Astrocyte (in vitro differentiated cells and primary cell): ENCODE data around the gene LGALSL. TPM values are rescaled to one million over a fixed set of nuclear protein-coding genes. Genes with fewer than 3 reads are reported as not detected.

Source experiments
- DNase-seq: peaks from one replicate; pipeline ENCODE4 v3.0.0-alpha.2; 2010; ENCODE audit warnings: low read depth
- FAIRE-seq: peaks from 2 replicates; lab custom pipeline; 2011; peaks lifted over from hg19 to GRCh38; lab: Jason Lieb, UNC
- H2AFZ ChIP-seq: 2 replicates; pipeline ENCODE4 v1.6.0; 2012; ENCODE audit warnings: low read depth, low read length, inconsistent platforms
- H3K27ac ChIP-seq: 2 replicates; pipeline ENCODE4 v1.5.1; 2011; ENCODE audit warnings: low read depth, low read length, inconsistent platforms
- H3K27me3 ChIP-seq: 2 replicates; pipeline ENCODE4 v1.6.0; 2011; ENCODE audit warnings: low read length, inconsistent platforms; ENCODE audit not compliant: insufficient read depth
- H3K36me3 ChIP-seq: 2 replicates; pipeline ENCODE4 v1.5.1; 2011; ENCODE audit warnings: low read length, inconsistent platforms; ENCODE audit not compliant: insufficient read depth
- H3K4me1 ChIP-seq: 2 replicates; pipeline ENCODE4 v1.5.1; 2011; ENCODE audit warnings: low read length, inconsistent platforms; ENCODE audit not compliant: insufficient read depth
- H3K4me2 ChIP-seq: 2 replicates; pipeline ENCODE4 v1.6.0; 2012; ENCODE audit warnings: low read length, inconsistent platforms
- H3K4me3 ChIP-seq: 2 replicates; pipeline ENCODE4 v1.5.1; 2011; ENCODE audit warnings: low read depth, mild to moderate bottlenecking, low read length, inconsistent platforms; ENCODE audit not compliant: insufficient read depth
- H3K79me2 ChIP-seq: 2 replicates; pipeline ENCODE4 v1.6.0; 2012; ENCODE audit warnings: mild to moderate bottlenecking, low read length, inconsistent platforms; ENCODE audit not compliant: insufficient read depth
- H3K9ac ChIP-seq: 2 replicates; pipeline ENCODE4 v1.6.0; 2012; ENCODE audit warnings: mild to moderate bottlenecking, low read length, inconsistent platforms
- H3K9me3 ChIP-seq: 2 replicates; pipeline ENCODE4 v1.5.1; 2012; ENCODE audit warnings: low read depth, mild to moderate bottlenecking, low read length, inconsistent platforms; ENCODE audit not compliant: insufficient read depth
- H4K20me1 ChIP-seq: 2 replicates; pipeline ENCODE4 v1.6.0; 2012; ENCODE audit warnings: low read length, inconsistent platforms; ENCODE audit not compliant: insufficient read depth
- H3K27ac Mint-ChIP-seq: one replicate; pipeline ENCODE4 v1.8.0; 2021; ENCODE audit warnings: mild to moderate bottlenecking, mixed read lengths; ENCODE audit not compliant: unreplicated experiment
- H3K27me3 Mint-ChIP-seq: one replicate; pipeline ENCODE4 v1.8.0; 2021; ENCODE audit warnings: low read depth, mixed read lengths; ENCODE audit not compliant: unreplicated experiment
- H3K36me3 Mint-ChIP-seq: one replicate; pipeline ENCODE4 v1.8.0; 2021; ENCODE audit warnings: low read depth, mixed read lengths; ENCODE audit not compliant: unreplicated experiment
- H3K4me1 Mint-ChIP-seq: one replicate; pipeline ENCODE4 v1.8.0; 2021; ENCODE audit warnings: low read depth, mixed read lengths; ENCODE audit not compliant: unreplicated experiment
- H3K4me3 Mint-ChIP-seq: one replicate; pipeline ENCODE4 v1.8.0; 2021; ENCODE audit warnings: mild to moderate bottlenecking, moderate library complexity, mixed read lengths; ENCODE audit not compliant: unreplicated experiment
- H3K9me3 Mint-ChIP-seq: one replicate; pipeline ENCODE4 v1.8.0; 2021; ENCODE audit warnings: mild to moderate bottlenecking, mixed read lengths; ENCODE audit not compliant: unreplicated experiment
- CTCF ChIP-seq: IDR thresholded peaks from 2 replicates; pipeline ENCODE4 v1.5.1; 2011; ENCODE audit warnings: low read depth, mild to moderate bottlenecking, inconsistent platforms, low read length, moderate library complexity; ENCODE audit not compliant: insufficient read depth
- EZH2 ChIP-seq: IDR thresholded peaks from 2 replicates; pipeline ENCODE4 v1.6.1; 2012; ENCODE audit warnings: mild to moderate bottlenecking, low read length, inconsistent platforms; ENCODE audit not compliant: insufficient read depth
- total RNA-seq: library from RNA; stranded (reverse); gene quantifications from 2 replicates; pipeline ENCODE4 v1.2.1, GENCODE V29; 2021

Gene LGALSL
- total RNA-seq, 1 donor from 2014 or later = 14.0 TPM

DNA sequence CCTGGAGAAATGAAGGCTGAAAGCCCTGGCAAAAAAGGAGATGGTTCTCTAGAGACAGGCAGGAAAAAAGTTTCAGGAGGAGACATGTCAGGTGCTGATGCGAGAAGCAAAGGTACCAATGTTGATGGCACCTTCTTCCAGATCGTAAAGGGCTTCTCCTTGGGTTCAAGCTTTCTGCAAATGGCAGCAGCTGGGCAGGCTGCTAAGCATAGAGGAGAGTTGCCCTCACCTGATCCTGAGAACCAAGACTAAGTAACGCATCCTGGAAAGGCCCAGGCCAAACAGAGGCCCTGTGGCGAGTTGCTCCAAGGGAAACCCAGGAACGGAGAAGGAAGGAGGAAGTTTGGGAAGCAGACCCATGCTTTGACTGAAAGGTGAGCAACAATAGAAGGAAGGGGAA lies 46.6 kb downstream of the LGALSL start:
- H3K36me3 ChIP-seq = no peaks in the 10 kb centered on the region
- H3K9ac ChIP-seq = no peak overlapping the region
- no peaks in the 10 kb centered on the region for H3K4me1 ChIP-seq
- Mint-ChIP-seq H3K27me3 (peaks cover 36% of the 10 kb centered on the region), H3K9me3 (no peaks in the 10 kb centered on the region), H3K36me3 (no peaks in the 10 kb centered on the region), H3K4me1 (no peaks in the 10 kb centered on the region), H3K4me3 (no peak overlapping the region), H3K27ac (no peak overlapping the region)
- H2AFZ ChIP-seq = no peak overlapping the region
- no peak overlapping the region for H3K4me3 ChIP-seq
- H3K4me2 ChIP-seq = no peak overlapping the region
- no peaks in the 10 kb centered on the region for H4K20me1 ChIP-seq
- H3K27me3 ChIP-seq = peaks cover 48% of the 10 kb centered on the region
- TF ChIP-seq CTCF (no peak), EZH2 (no peak)
- H3K9me3 ChIP-seq = no peaks in the 10 kb centered on the region
- no peaks in the 10 kb centered on the region for H3K79me2 ChIP-seq
- FAIRE-seq (no peak), DNase-seq (no peak)
- no peak overlapping the region for H3K27ac ChIP-seq

DNA sequence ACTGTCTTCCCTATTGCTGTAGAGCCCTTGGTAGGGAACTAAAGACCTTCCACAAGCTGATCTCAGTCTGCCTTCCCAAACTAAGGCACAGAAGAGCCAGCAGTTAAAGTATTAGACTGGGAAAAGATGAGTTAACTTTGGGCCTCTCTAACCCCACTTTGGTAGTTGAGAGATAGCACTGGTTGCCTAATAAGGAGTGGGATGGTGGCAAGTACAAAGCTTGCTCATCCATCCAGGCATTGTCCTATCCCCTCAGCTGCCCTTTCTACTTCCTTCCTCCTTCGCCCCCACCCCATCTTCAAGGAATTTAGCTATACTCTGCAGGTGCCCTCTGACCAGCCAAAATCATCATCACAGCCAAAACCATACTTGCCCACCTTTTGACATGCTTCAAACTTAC lies 48.0 kb downstream of the LGALSL start:
- Mint-ChIP-seq H3K27ac (no peak overlapping the region), H3K4me1 (no peaks in the 10 kb centered on the region), H3K9me3 (no peaks in the 10 kb centered on the region), H3K27me3 (peaks cover 34% of the 10 kb centered on the region), H3K36me3 (no peaks in the 10 kb centered on the region), H3K4me3 (no peak overlapping the region)
- Histone ChIP-seq H3K27ac (no peak overlapping the region), H4K20me1 (no peaks in the 10 kb centered on the region), H3K4me3 (no peak overlapping the region), H3K9me3 (no peaks in the 10 kb centered on the region), H3K9ac (no peak overlapping the region), H3K79me2 (no peaks in the 10 kb centered on the region), H2AFZ (no peak overlapping the region), H3K27me3 (peaks cover 43% of the 10 kb centered on the region), H3K4me2 (no peak overlapping the region), H3K36me3 (no peaks in the 10 kb centered on the region), H3K4me1 (no peaks in the 10 kb centered on the region)
- FAIRE-seq (no peak), DNase-seq (no peak)
- TF ChIP-seq CTCF (no peak), EZH2 (no peak)

GRCh38 chr2:64502860-64503259 lies 48.9 kb downstream of the LGALSL start:
- Histone ChIP-seq H2AFZ (no peak overlapping the region), H3K4me3 (no peak overlapping the region), H3K36me3 (no peaks in the 10 kb centered on the region), H3K79me2 (no peaks in the 10 kb centered on the region), H3K27me3 (peaks cover 43% of the 10 kb centered on the region), H3K9me3 (no peaks in the 10 kb centered on the region), H3K27ac (no peak overlapping the region), H4K20me1 (no peaks in the 10 kb centered on the region), H3K9ac (no peak overlapping the region), H3K4me1 (no peaks in the 10 kb centered on the region), H3K4me2 (no peak overlapping the region)
- TF ChIP-seq CTCF (no peak), EZH2 (no peak)
- no peak for FAIRE-seq
- Mint-ChIP-seq H3K4me3 (no peak overlapping the region), H3K9me3 (no peaks in the 10 kb centered on the region), H3K27me3 (peaks cover 28% of the 10 kb centered on the region), H3K27ac (no peak overlapping the region), H3K4me1 (no peaks in the 10 kb centered on the region), H3K36me3 (no peaks in the 10 kb centered on the region)
- DNase-seq = no peak
